HG03575 (cell line): ENCODE measurements around the gene CLPSL2.

ENCODE experiments used
- ATAC-seq: cut with Tn5 transposase; IDR thresholded peaks from one replicate; pipeline ENCODE4 v1.9.1; 2021; ENCODE audit not compliant: unreplicated experiment, insufficient number of reproducible peaks, low FRiP score; ENCODE audit errors: extremely low read depth

The CLPSL2 gene

GRCh38 chr6:35810971-35811698 lies 34.7 kb downstream of the CLPSL2 start:
- no peak for ATAC-seq

GRCh38 chr6:35811699-35811995 lies 35.2 kb downstream of the CLPSL2 start:
- no peak for ATAC-seq

- no peak for ATAC-seq
These were observed 41.1 kb downstream of the CLPSL2 start for GRCh38 chr6:35817515-35817914.

- ATAC-seq: no peak
These were observed 47.2 kb downstream of the CLPSL2 start for GRCh38 chr6:35823601-35824000.

GRCh38 chr6:35824552-35825192 lies 48.3 kb downstream of the CLPSL2 start:
- ATAC-seq: no peak
